GM20000 (cell line): ENCODE results near the gene CLIP3.

ENCODE experiments used
- DNase-seq: peaks from one replicate; pipeline ENCODE4 v3.0.0; 2012; ENCODE audit warnings: low spot score
- CTCF ChIP-seq: IDR thresholded peaks from 2 replicates; pipeline ENCODE4 v1.5.1; 2012; ENCODE audit warnings: mild to moderate bottlenecking, control low read depth; ENCODE audit errors: extremely low read depth, missing control alignments

CLIP3 gene

DNA sequence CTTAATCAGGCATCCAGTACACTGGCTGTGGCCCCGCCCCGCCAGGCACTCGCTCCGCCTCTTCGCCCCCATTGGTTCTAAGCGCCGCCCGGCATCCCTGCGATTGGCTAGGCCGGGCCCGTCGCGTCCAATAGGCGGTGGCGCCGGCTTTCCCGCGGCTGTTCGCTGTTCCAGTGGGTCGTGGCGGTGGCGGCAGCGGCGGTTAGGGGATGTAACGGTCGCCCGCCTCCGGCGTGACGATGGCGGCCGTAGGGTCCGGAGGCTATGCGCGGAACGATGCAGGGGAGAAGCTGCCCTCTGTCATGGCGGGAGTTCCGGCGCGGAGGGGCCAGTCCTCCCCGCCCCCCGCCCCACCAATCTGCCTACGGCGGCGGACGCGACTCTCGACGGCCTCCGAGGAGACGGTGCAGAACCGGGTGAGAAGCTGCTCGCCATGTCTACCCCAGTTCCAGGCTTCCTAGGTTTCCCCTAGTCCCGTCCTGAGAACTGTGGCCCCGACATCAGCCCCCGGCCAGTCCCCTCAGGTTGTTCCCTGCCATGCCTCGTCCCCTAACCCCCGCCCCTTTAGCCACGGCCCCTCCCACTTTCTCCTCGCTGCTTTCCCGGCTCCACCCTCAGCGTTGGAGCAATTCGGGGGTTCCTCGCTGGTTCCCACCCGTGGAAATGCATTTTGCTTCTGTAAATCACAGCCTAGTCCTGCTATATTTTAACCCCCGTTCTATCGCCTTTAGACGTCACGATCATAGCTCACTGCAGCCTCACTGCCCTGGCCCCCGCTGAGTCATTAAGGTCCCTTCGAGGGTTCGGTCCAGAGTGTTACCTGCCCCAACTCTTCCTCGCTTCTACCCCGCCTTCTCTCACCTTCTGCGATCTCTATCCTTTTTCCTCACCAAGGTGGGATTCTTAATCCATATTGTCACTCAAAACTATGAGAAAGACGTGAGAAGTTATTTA is 22.3 kb upstream of the CLIP3 start, which contains the start of gene WDR62:
Gene WDR62 (plus strand): TSS at position 165 of the 954 bp plus-strand sequence. CDS start 75 bp downstream, at position 240.
- no peak for TF ChIP-seq CTCF
- DNase-seq: peak; percentile 97

DNA sequence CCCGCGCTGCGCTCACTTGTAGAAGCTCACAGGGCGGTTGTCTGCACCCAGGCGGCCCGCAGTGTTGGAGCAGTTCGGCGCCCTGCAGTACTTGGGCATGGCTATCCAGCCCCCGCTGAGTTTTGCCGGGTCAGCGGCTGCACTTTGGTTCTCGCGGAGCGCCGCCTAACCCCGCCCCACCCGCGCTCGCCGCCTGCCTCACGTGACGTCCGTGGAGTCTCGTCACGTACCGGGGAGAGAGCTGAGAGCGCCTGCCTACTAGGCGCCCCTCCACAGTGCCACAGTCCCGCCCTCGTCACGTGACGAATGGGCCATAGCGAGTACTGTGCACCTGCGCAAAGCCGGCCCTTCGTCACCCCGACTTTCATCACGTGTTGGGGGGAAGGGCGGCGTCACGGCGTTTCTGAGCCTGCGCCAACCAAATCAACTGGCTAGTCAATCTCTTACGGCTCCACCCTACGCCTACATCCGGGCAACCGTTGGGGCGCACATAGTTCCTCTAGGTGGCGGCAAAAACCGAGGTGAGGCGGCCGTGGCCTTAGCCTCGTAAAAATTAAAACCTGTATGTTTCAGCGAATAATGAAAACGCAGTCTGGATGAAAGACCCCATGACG is 21.6 kb upstream of the CLIP3 start, which contains the start of gene THAP8:
Gene THAP8 (minus strand): TSS at position 167 of the 614 bp plus-strand sequence. CDS start 68 bp downstream, at position 99.
- peak; percentile 15 for TF ChIP-seq CTCF
- DNase-seq: peak; percentile 99

GRCh38 chr19:36051637-36052036 is 19.0 kb upstream of the CLIP3 start:
- no peak for DNase-seq
- TF ChIP-seq CTCF: no peak

GRCh38 chr19:36051236-36051635 is 18.6 kb upstream of the CLIP3 start:
- peak; percentile 26 for TF ChIP-seq CTCF
- no peak for DNase-seq

DNA sequence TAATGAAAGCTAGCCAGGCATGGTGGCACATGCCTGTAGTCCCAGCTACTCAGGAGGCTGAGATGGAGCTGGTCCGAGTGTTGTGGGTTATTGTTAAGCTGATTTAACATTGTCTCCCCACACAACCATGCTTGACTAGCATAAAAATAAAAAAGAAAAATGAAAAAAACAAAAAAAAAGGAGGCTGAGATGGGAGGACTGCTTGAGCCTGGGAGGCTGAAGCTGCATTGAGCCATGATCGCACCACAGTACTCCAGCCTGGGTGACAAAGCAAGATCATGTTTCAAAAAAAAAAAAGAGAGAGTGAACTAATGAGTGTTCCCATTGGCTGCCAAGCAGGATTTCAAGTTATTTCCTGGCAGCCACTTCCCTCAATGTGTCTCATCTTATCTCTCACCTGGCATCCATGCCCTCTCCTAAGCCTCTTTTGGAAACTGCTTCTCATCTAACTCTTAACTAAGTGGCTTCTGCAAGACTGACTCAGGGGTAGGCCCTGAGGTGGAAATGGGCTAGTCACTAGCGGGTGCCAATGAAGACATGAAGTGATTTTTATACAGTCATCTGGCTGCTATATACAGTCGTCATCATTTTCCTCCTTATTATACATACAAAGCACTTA is 16.5 kb upstream of the CLIP3 start:
- no peak for DNase-seq
- no peak for TF ChIP-seq CTCF

GRCh38 chr19:36047835-36048234 is 15.2 kb upstream of the CLIP3 start:
- no peak for DNase-seq
- no peak for TF ChIP-seq CTCF

DNA sequence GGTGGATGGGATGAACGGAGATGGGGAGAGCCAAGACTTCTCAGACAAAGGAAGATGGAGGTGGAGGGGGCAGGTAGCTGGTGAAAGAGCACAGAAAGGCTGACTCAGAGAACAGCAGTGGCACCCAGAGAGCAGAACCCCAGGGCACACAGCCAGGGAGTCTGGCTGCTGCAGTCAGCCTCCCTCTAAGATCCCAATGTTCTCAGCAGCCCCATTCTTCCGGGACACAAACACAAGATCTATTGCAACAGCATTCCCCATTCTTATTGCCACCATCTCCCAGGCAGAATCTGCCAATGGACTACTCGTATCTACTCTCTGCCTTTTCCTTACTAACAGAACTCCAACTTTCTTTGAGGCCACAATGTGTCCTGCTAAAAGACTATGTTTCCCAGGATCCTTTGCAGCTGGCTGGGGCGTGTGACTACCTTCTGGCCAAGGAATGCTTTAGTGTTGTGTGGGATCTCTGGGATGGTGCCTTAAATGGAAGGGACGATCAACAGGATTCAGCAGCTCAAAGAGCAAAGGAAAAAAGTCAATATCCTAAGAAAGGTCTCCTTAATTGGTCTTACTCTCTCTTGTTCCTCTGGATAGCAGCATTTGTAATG is 13.9 kb upstream of the CLIP3 start:
- no peak for DNase-seq
- no peak for TF ChIP-seq CTCF
